Mesenchymal stem cell (in vitro differentiated cells and primary cell): ENCODE measurements around the gene RYR2.

Experiments used
- DNase-seq: peaks from one replicate; pipeline ENCODE4 v3.0.0-alpha.2; 2013
- H2AFZ ChIP-seq: one replicate; pipeline ENCODE4 v1.6.1; 2013; ENCODE audit warnings: low read depth, mild to moderate bottlenecking, control low read depth, inconsistent platforms, low read length, moderate library complexity
- H2AK5ac ChIP-seq: 2 replicates; pipeline ENCODE4 v1.6.1; 2013; ENCODE audit warnings: low read length, moderate library complexity, mild to moderate bottlenecking, inconsistent platforms; ENCODE audit not compliant: severe bottlenecking
- H2BK120ac ChIP-seq: one replicate; pipeline ENCODE4 v1.6.1; 2013; ENCODE audit warnings: low read depth, mild to moderate bottlenecking, inconsistent platforms, low read length, moderate library complexity
- H2BK12ac ChIP-seq, 2 experiments: one replicate each; pipeline ENCODE4 v1.6.1; 2013; ENCODE audit warnings: inconsistent platforms in 2 of 2, low read length in 2 of 2, mild to moderate bottlenecking in 2 of 2, moderate library complexity in 2 of 2, control low read depth in 1 of 2
- H2BK15ac ChIP-seq: one replicate; pipeline ENCODE4 v1.6.1; 2013; ENCODE audit warnings: mild to moderate bottlenecking, low read depth, inconsistent platforms; ENCODE audit not compliant: poor library complexity, severe bottlenecking
- H2BK5ac ChIP-seq: 2 replicates; pipeline ENCODE4 v1.6.1; 2013; ENCODE audit warnings: low read depth, mild to moderate bottlenecking, low read length, control low read depth, inconsistent platforms; ENCODE audit not compliant: poor library complexity, severe bottlenecking
- H3K14ac ChIP-seq, 2 experiments: one replicate each; pipeline ENCODE4 v1.6.1; 2013; ENCODE audit warnings: inconsistent platforms in 2 of 2, low read length in 2 of 2, control low read depth in 1 of 2, mild to moderate bottlenecking in 1 of 2, moderate library complexity in 1 of 2
- H3K18ac ChIP-seq, 2 experiments: one replicate each; pipeline ENCODE4 v1.6.1; 2013; ENCODE audit warnings: inconsistent platforms in 2 of 2, low read length in 2 of 2, control low read depth in 1 of 2, low read depth in 1 of 2, mild to moderate bottlenecking in 1 of 2
- H3K23ac ChIP-seq, 2 experiments: one replicate each; pipeline ENCODE4 v1.6.1; 2013; ENCODE audit warnings: inconsistent platforms in 2 of 2, low read length in 2 of 2, mild to moderate bottlenecking in 2 of 2, moderate library complexity in 2 of 2, control low read depth in 1 of 2
- H3K27ac ChIP-seq: 2 replicates; pipeline ENCODE4 v1.5.1; 2013; ENCODE audit warnings: mild to moderate bottlenecking, moderate library complexity, low read length, control low read depth, inconsistent platforms; ENCODE audit not compliant: poor library complexity, severe bottlenecking
- H3K27me3 ChIP-seq, 2 experiments: 2 replicates each; pipeline versions ENCODE4 v1.6.1 to v1.7.0; 2013; ENCODE audit warnings: low read length in 2 of 2, mild to moderate bottlenecking in 2 of 2, moderate library complexity in 2 of 2, control low read depth in 1 of 2, inconsistent platforms in 1 of 2; ENCODE audit not compliant: control insufficient read depth in 1 of 2, insufficient read depth in 1 of 2
- H3K36me3 ChIP-seq, 2 experiments: 2 replicates each; pipeline versions ENCODE4 v1.6.1 to v1.7.0; 2013; ENCODE audit warnings: low read length in 2 of 2, control low read depth in 1 of 2, inconsistent platforms in 1 of 2, low read depth in 1 of 2, mild to moderate bottlenecking in 1 of 2; ENCODE audit not compliant: insufficient read depth in 2 of 2, control insufficient read depth in 1 of 2
- H3K4ac ChIP-seq, 2 experiments: one replicate each; pipeline ENCODE4 v1.6.1; 2013; ENCODE audit warnings: inconsistent platforms in 2 of 2, low read length in 2 of 2, mild to moderate bottlenecking in 2 of 2, moderate library complexity in 2 of 2, control low read depth in 1 of 2, low read depth in 1 of 2
- H3K4me1 ChIP-seq: 2 replicates; pipeline ENCODE4 v1.6.1; 2013; ENCODE audit warnings: low read depth, low read length, control low read depth; ENCODE audit not compliant: control insufficient read depth, insufficient read depth
- H3K4me2 ChIP-seq: 2 replicates; pipeline ENCODE4 v1.6.1; 2013; ENCODE audit warnings: low read length, mild to moderate bottlenecking, inconsistent platforms; ENCODE audit not compliant: poor library complexity, severe bottlenecking
- H3K4me3 ChIP-seq, 2 experiments: 2 replicates each; pipeline versions ENCODE4 v1.5.1 to v1.7.0; 2013; ENCODE audit warnings: low read length in 2 of 2, mild to moderate bottlenecking in 2 of 2, control low read depth in 1 of 2, low read depth in 1 of 2; ENCODE audit not compliant: insufficient read depth in 1 of 2
- H3K79me1 ChIP-seq: replicated peaks from 2 replicates; pipeline ENCODE4 v1.6.1; 2013; ENCODE audit warnings: mild to moderate bottlenecking, control low read depth, low read length, inconsistent platforms; ENCODE audit not compliant: poor library complexity, severe bottlenecking
- H3K9ac ChIP-seq: 2 replicates; pipeline ENCODE4 v1.7.0; 2013; ENCODE audit warnings: mild to moderate bottlenecking, low read length, moderate library complexity
- H3K9me3 ChIP-seq: 2 replicates; pipeline ENCODE4 v1.7.0; 2013; ENCODE audit warnings: mild to moderate bottlenecking, low read length; ENCODE audit not compliant: control insufficient read depth
- H4K8ac ChIP-seq: one replicate; pipeline ENCODE4 v1.6.1; 2013; ENCODE audit warnings: inconsistent platforms, mild to moderate bottlenecking, low read length, moderate library complexity
- H4K91ac ChIP-seq: one replicate; pipeline ENCODE4 v1.6.1; 2013; ENCODE audit warnings: mild to moderate bottlenecking, low read length, inconsistent platforms
- WGBS: methylation state at CpG from one replicate; pipeline ENCODE4 v1.1.7; 2013; ENCODE audit warnings: mixed read lengths; 5-methylcytosine and 5-hydroxymethylcytosine counted together

RYR2 gene

DNA sequence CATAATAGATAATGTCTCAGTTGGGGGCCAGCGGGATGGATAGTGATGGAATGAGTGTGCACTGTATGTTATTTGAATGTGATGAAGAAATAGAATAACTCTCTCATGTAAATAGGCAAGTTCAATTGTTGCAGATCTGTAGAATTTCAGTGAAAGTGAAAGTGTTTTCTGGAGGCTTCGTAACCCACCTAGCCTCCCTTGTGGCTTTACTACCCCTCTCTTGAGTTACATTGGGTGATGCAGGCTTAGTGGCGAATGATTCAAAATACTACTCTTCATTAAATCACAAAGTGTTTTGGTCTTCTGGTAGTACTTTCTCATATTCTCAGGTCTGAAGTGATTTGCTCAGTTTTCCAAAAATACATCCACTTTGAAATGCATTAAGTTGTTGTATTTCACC lies 436.9 kb downstream of the RYR2 start:
- no peaks in the 10 kb centered on the region for H3K4me1 ChIP-seq
- H3K4me3 ChIP-seq = no peak overlapping the region
- no peak for DNase-seq
- no peaks in the 10 kb centered on the region for H3K79me1 ChIP-seq
- H3K23ac ChIP-seq = no peak overlapping the region
- H4K91ac ChIP-seq = no peak overlapping the region
- no peak overlapping the region for H2AK5ac ChIP-seq
- H4K8ac ChIP-seq = no peak overlapping the region
- no peak overlapping the region for H2BK120ac ChIP-seq
- H3K9me3 ChIP-seq = no peaks in the 10 kb centered on the region
- H3K9ac ChIP-seq = no peak overlapping the region
- no peak overlapping the region for H3K18ac ChIP-seq
- H3K27me3 ChIP-seq = no peaks in the 10 kb centered on the region
- H2BK12ac ChIP-seq = no peak overlapping the region
- H2BK5ac ChIP-seq = no peak overlapping the region
- H2BK15ac ChIP-seq = no peak overlapping the region
- WGBS = 100% methylated on average over 1 of the region's 3 CpGs
- no peak overlapping the region for H3K14ac ChIP-seq
- H2AFZ ChIP-seq = no peak overlapping the region
- no peak overlapping the region for H3K4ac ChIP-seq
- H3K36me3 ChIP-seq = no peaks in the 10 kb centered on the region
- H3K4me2 ChIP-seq = no peak overlapping the region
- no peak overlapping the region for H3K27ac ChIP-seq

DNA sequence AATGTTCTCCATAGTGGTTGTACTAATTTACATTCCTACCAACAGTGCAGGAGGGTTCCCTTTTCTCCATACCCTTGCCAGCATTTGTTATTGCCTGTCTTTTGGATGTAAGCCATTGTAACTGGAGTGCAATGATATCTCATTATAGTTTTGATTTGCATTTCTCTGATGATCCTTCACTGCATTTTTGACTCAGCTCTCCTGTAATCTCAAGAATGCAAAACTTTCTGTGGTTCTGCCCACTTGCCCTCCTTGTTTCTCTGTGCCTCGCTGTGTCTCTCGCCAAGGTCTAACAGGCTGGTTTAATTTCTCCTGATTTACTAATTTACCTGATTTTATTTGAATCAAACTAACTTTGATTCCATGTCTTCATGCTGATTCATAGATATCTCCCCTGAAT lies 440.8 kb downstream of the RYR2 start:
- Histone ChIP-seq H3K4me3 (no peak overlapping the region), H3K27me3 (no peaks in the 10 kb centered on the region), H2BK15ac (no peak overlapping the region), H3K36me3 (no peaks in the 10 kb centered on the region), H3K23ac (no peak overlapping the region), H2AK5ac (no peak overlapping the region), H4K8ac (no peak overlapping the region), H3K79me1 (no peaks in the 10 kb centered on the region), H3K27ac (no peak overlapping the region), H3K9me3 (no peaks in the 10 kb centered on the region), H3K14ac (no peak overlapping the region), H2BK12ac (no peak overlapping the region), H2BK120ac (no peak overlapping the region), H3K9ac (no peak overlapping the region), H3K4ac (no peak overlapping the region), H3K4me1 (no peaks in the 10 kb centered on the region), H2AFZ (no peak overlapping the region), H3K18ac (no peak overlapping the region), H4K91ac (no peak overlapping the region), H2BK5ac (no peak overlapping the region), H3K4me2 (no peak overlapping the region)
- 93% methylated on average over 2 of the region's 2 CpGs for WGBS
- DNase-seq = no peak

DNA sequence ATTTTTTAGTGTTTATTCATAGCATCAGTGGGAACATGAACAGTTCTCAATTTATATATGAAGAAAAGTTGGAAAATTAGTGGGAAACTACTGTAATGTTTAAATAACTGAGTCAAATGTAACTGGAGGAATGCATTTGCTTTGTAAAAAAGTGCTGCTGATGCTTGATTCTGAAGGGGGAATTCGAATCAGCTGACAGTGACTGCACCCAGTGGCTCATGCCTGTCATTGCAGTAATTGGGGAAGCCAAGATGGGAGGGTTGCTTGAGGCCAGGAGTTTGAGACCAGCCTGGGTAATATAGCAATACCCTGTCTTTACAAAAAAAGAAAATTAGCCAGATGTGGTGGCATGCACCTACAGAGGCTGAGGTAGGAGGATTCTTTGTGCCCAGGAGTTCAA lies 450.4 kb downstream of the RYR2 start:
- no peak overlapping the region for H2AFZ ChIP-seq
- no peaks in the 10 kb centered on the region for H3K27me3 ChIP-seq
- no peaks in the 10 kb centered on the region for H3K9me3 ChIP-seq
- no peak overlapping the region for H3K14ac ChIP-seq
- H3K79me1 ChIP-seq = no peaks in the 10 kb centered on the region
- H3K4ac ChIP-seq = no peak overlapping the region
- H3K4me1 ChIP-seq = no peaks in the 10 kb centered on the region
- no peak overlapping the region for H2AK5ac ChIP-seq
- H2BK5ac ChIP-seq = no peak overlapping the region
- no peak overlapping the region for H4K8ac ChIP-seq
- no peak overlapping the region for H3K4me3 ChIP-seq
- H3K27ac ChIP-seq = no peak overlapping the region
- no peak overlapping the region for H2BK15ac ChIP-seq
- no peak overlapping the region for H2BK120ac ChIP-seq
- H3K18ac ChIP-seq = no peak overlapping the region
- no peak overlapping the region for H4K91ac ChIP-seq
- no peak overlapping the region for H3K23ac ChIP-seq
- no peak overlapping the region for H3K9ac ChIP-seq
- H2BK12ac ChIP-seq = no peak overlapping the region
- H3K36me3 ChIP-seq = no peaks in the 10 kb centered on the region
- 13% methylated on average over 1 of the region's 1 CpG for WGBS
- no peak for DNase-seq
- no peak overlapping the region for H3K4me2 ChIP-seq

DNA sequence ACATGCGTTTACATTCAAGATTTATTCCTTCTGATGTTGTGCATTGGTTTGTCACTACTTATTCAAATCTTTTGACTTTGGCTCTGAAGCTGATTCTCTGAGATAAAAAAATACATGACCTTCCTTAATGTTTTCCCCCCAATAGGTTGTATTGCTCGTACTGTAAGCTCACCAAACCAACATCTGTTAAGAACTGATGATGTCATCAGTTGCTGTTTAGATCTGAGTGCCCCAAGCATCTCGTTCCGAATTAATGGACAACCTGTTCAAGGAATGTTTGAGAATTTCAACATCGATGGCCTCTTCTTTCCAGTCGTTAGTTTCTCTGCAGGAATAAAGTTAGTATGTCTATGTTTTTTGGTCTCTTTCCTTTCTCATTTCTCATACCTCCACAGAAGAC lies 458.6 kb downstream of the RYR2 start:
- no peak overlapping the region for H3K18ac ChIP-seq
- H2AFZ ChIP-seq = no peak overlapping the region
- 81% methylated on average over 5 of the region's 6 CpGs for WGBS
- no peak overlapping the region for H3K23ac ChIP-seq
- peaks cover 4% of the 10 kb centered on the region for H3K9me3 ChIP-seq
- no peak overlapping the region for H3K9ac ChIP-seq
- no peak overlapping the region for H3K4me3 ChIP-seq
- H2BK15ac ChIP-seq = no peak overlapping the region
- no peaks in the 10 kb centered on the region for H3K79me1 ChIP-seq
- H3K27me3 ChIP-seq = no peaks in the 10 kb centered on the region
- H3K4ac ChIP-seq = no peak overlapping the region
- H4K8ac ChIP-seq = no peak overlapping the region
- no peak overlapping the region for H3K4me2 ChIP-seq
- no peak overlapping the region for H2BK12ac ChIP-seq
- no peak for DNase-seq
- H2AK5ac ChIP-seq = no peak overlapping the region
- H2BK120ac ChIP-seq = no peak overlapping the region
- H3K4me1 ChIP-seq = no peaks in the 10 kb centered on the region
- H3K36me3 ChIP-seq = no peaks in the 10 kb centered on the region
- H3K27ac ChIP-seq = no peak overlapping the region
- no peak overlapping the region for H3K14ac ChIP-seq
- H2BK5ac ChIP-seq = no peak overlapping the region
- no peak overlapping the region for H4K91ac ChIP-seq
